ENCODE results near the gene LYST.

- no peak for TF ChIP-seq L3MBTL2 (conservative IDR thresholded peaks at IDR 0.05)
- TF ChIP-seq BHLHE40 (IDR thresholded peaks at IDR 0.05; ENCODE audit: borderline replicate concordance): no peak
- TF ChIP-seq ELF4 (IDR thresholded peaks at IDR 0.05): no peak
- no peak for TF ChIP-seq FOXM1 (IDR thresholded peaks at IDR 0.05; ENCODE audit: borderline replicate concordance)
- no peak for TF ChIP-seq SUZ12 (IDR thresholded peaks at IDR 0.05)
Observed at GRCh38 chr1:235893840-235894239, 27.1 kb upstream of the LYST start.
